Measurements from ENCODE around the gene HIPK4.
A peak's percentile ranks its signal among the peaks of the same experiment; 100 is the strongest.

HIPK4 gene

GRCh38 chr19:40421993-40422747 is 32.2 kb upstream of the HIPK4 start:
- Histone ChIP-seq H3K36me3 (ENCODE audit: control insufficient read depth in 1 of 2, insufficient read depth in 2 of 2, low read depth in 1 of 2, low read length in 2 of 2) (peaks cover 11 to 15% of the 10 kb centered on the region in 2 experiments), H3K4ac (ENCODE audit: low read depth in 1 of 2, low read length in 2 of 2) (no peak overlapping the region), H3K27me3 (ENCODE audit: control insufficient read depth in 1 of 2, insufficient read depth in 1 of 2, low read length in 2 of 2) (no peaks in the 10 kb centered on the region), H3K9me3 (ENCODE audit: control insufficient read depth, low read length) (no peaks in the 10 kb centered on the region), H3K79me1 (replicated peaks; ENCODE audit: low read length, poor library complexity, severe bottlenecking) (peaks cover 6% of the 10 kb centered on the region), H3K18ac (ENCODE audit: low read depth in 1 of 2, low read length in 2 of 2) (no peak overlapping the region), H2BK15ac (ENCODE audit: low read depth, poor library complexity, severe bottlenecking) (peak overlapping the region; percentile 82), H3K14ac (ENCODE audit: low read length in 2 of 2) (no peak overlapping the region), H3K4me3 (ENCODE audit: insufficient read depth in 1 of 2, low read depth in 1 of 2, low read length in 2 of 2) (peak overlapping the region in 1 of 2 experiments; percentile 82), H3K9ac (ENCODE audit: low read length) (peak overlapping the region; percentile 99), H4K91ac (ENCODE audit: low read length) (peak overlapping the region; percentile 22), H3K27ac (ENCODE audit: low read length, poor library complexity, severe bottlenecking) (peak overlapping the region; percentile 93), H2BK120ac (ENCODE audit: low read depth, low read length) (peak overlapping the region; percentile 19), H3K4me1 (ENCODE audit: control insufficient read depth, insufficient read depth, low read depth, low read length) (peaks cover 13% of the 10 kb centered on the region), H3K23ac (ENCODE audit: low read length in 2 of 2) (peak overlapping the region in 1 of 2 experiments; percentile 40), H2AK5ac (ENCODE audit: low read length, severe bottlenecking) (peak overlapping the region; percentile 80), H2BK5ac (ENCODE audit: low read depth, low read length, poor library complexity, severe bottlenecking) (no peak overlapping the region), H4K8ac (ENCODE audit: low read length) (peak overlapping the region; percentile 31), H2BK12ac (ENCODE audit: low read length in 2 of 2) (peak overlapping the region; percentile 15 to 28), H2AFZ (ENCODE audit: low read depth, low read length) (no peak overlapping the region), H3K4me2 (ENCODE audit: low read length, poor library complexity, severe bottlenecking) (no peak overlapping the region)
- DNase-seq, result no peak
- 87% methylated on average over 14 of the region's 16 CpGs for WGBS

DNA sequence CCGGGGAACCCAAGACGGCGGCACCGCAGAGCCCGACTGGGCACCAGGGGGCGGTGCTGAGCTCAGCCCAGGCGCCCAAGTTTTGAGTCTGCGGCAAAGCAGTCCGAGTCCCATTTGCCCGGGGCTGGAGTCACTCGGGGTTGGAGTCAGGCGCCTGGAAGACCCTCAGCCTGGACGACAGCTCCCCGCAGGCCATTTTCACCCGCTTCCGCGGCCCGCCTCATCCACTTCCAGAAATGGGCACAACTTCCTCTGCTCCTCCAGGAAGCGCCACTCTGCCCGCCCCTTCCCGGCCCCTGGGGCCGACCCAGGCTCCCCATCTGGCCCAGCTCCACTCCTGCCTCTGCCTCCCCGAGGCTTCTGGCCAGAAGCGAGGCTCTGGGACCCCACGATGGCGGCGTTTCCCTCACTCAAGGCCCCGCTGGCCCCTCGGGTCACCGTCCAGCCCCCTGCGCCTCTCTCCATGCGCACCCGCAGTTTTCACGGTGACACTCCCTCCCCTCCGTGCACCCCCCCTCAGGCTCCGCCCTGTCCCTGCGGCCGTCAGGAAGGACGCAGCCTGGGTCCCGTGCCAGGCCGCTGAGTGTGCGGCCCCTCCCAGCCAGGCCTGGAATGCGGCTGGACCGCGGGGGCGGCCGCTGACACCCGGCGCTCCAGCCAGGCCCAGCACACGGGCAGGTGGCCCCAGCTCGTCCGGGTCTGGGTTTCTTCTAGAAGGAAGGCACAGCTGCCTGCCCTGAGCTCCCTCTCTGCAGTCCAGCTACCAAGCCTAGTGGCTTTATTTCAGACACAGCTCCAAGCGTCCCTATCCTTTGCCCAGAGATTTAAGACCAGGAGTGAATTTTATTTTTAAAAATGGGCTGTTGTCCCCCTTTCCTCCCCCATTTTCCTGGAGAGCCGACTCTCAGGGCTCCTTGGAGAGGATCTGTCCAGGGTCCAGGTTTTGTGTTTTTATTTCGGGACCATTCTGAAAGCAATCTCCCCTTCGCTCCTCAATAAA is 31.1 kb upstream of the HIPK4 start:
- Histone ChIP-seq H3K79me1 (replicated peaks; ENCODE audit: low read length, poor library complexity, severe bottlenecking) (peaks cover 6% of the 10 kb centered on the region), H4K8ac (ENCODE audit: low read length) (peak overlapping the region; percentile 79), H4K91ac (ENCODE audit: low read length) (peak overlapping the region; percentile 88), H3K4ac (ENCODE audit: low read depth in 1 of 2, low read length in 2 of 2) (peak overlapping the region; percentile 95 to 96), H2BK15ac (ENCODE audit: low read depth, poor library complexity, severe bottlenecking) (peak overlapping the region; percentile 82), H3K18ac (ENCODE audit: low read depth in 1 of 2, low read length in 2 of 2) (peak overlapping the region; percentile 90 to 98), H3K14ac (ENCODE audit: low read length in 2 of 2) (peak overlapping the region in 1 of 2 experiments; percentile 99), H2BK5ac (ENCODE audit: low read depth, low read length, poor library complexity, severe bottlenecking) (peak overlapping the region; percentile 96), H3K9ac (ENCODE audit: low read length) (peak overlapping the region; percentile 99), H3K23ac (ENCODE audit: low read length in 2 of 2) (peak overlapping the region in 1 of 2 experiments; percentile 91), H2AK5ac (ENCODE audit: low read length, severe bottlenecking) (peak overlapping the region; percentile 81), H3K27ac (ENCODE audit: low read length, poor library complexity, severe bottlenecking) (peak overlapping the region; percentile 96), H2AFZ (ENCODE audit: low read depth, low read length) (peak overlapping the region; percentile 92), H2BK120ac (ENCODE audit: low read depth, low read length) (peak overlapping the region; percentile 86), H3K4me1 (ENCODE audit: control insufficient read depth, insufficient read depth, low read depth, low read length) (peaks cover 15% of the 10 kb centered on the region), H3K4me3 (ENCODE audit: insufficient read depth in 1 of 2, low read depth in 1 of 2, low read length in 2 of 2) (peak overlapping the region; percentile 63 to 82), H3K4me2 (ENCODE audit: low read length, poor library complexity, severe bottlenecking) (peak overlapping the region; percentile 88), H2BK12ac (ENCODE audit: low read length in 2 of 2) (peak overlapping the region; percentile 4 to 92), H3K27me3 (ENCODE audit: control insufficient read depth in 1 of 2, insufficient read depth in 1 of 2, low read length in 2 of 2) (no peaks in the 10 kb centered on the region), H3K36me3 (ENCODE audit: control insufficient read depth in 1 of 2, insufficient read depth in 2 of 2, low read depth in 1 of 2, low read length in 2 of 2) (peaks cover 11 to 15% of the 10 kb centered on the region in 2 experiments), H3K9me3 (ENCODE audit: control insufficient read depth, low read length) (no peaks in the 10 kb centered on the region)
- 2% methylated on average over 53 of the region's 56 CpGs for WGBS
- DNase-seq, result peak; percentile 94

GRCh38 chr19:40420451-40420765 is 30.4 kb upstream of the HIPK4 start:
- WGBS, result 63% methylated on average over 13 of the region's 14 CpGs
- Histone ChIP-seq H3K4ac (ENCODE audit: low read depth in 1 of 2, low read length in 2 of 2) (peak overlapping the region in 1 of 2 experiments; percentile 96), H3K27ac (ENCODE audit: low read length, poor library complexity, severe bottlenecking) (peak overlapping the region; percentile 96), H3K79me1 (replicated peaks; ENCODE audit: low read length, poor library complexity, severe bottlenecking) (peaks cover 6% of the 10 kb centered on the region), H3K9me3 (ENCODE audit: control insufficient read depth, low read length) (no peaks in the 10 kb centered on the region), H2AFZ (ENCODE audit: low read depth, low read length) (no peak overlapping the region), H2AK5ac (ENCODE audit: low read length, severe bottlenecking) (no peak overlapping the region), H3K14ac (ENCODE audit: low read length in 2 of 2) (no peak overlapping the region), H3K23ac (ENCODE audit: low read length in 2 of 2) (no peak overlapping the region), H3K18ac (ENCODE audit: low read depth in 1 of 2, low read length in 2 of 2) (peak overlapping the region in 1 of 2 experiments; percentile 98), H2BK15ac (ENCODE audit: low read depth, poor library complexity, severe bottlenecking) (peak overlapping the region; percentile 6), H3K4me3 (ENCODE audit: insufficient read depth in 1 of 2, low read depth in 1 of 2, low read length in 2 of 2) (peak overlapping the region in 1 of 2 experiments; percentile 82), H3K9ac (ENCODE audit: low read length) (peak overlapping the region; percentile 99), H3K36me3 (ENCODE audit: control insufficient read depth in 1 of 2, insufficient read depth in 2 of 2, low read depth in 1 of 2, low read length in 2 of 2) (peaks cover 11 to 15% of the 10 kb centered on the region in 2 experiments), H2BK5ac (ENCODE audit: low read depth, low read length, poor library complexity, severe bottlenecking) (no peak overlapping the region), H3K27me3 (ENCODE audit: control insufficient read depth in 1 of 2, insufficient read depth in 1 of 2, low read length in 2 of 2) (no peaks in the 10 kb centered on the region), H3K4me1 (ENCODE audit: control insufficient read depth, insufficient read depth, low read depth, low read length) (peaks cover 15% of the 10 kb centered on the region), H4K8ac (ENCODE audit: low read length) (no peak overlapping the region), H2BK120ac (ENCODE audit: low read depth, low read length) (peak overlapping the region; percentile 44), H4K91ac (ENCODE audit: low read length) (no peak overlapping the region), H3K4me2 (ENCODE audit: low read length, poor library complexity, severe bottlenecking) (peak overlapping the region; percentile 88), H2BK12ac (ENCODE audit: low read length in 2 of 2) (no peak overlapping the region)
- DNase-seq, result no peak

Data from mesenchymal stem cell (in vitro differentiated cells and primary cell).